GM21367 (cell line): ENCODE results near the gene CD7.

ENCODE experiments used
- ATAC-seq: cut with Tn5 transposase; IDR thresholded peaks from one replicate; pipeline ENCODE4 v1.9.1; 2021; ENCODE audit not compliant: unreplicated experiment

CD7 gene

GRCh38 chr17:82328994-82329507 is 11.6 kb upstream of the CD7 start:
- no peak for ATAC-seq

DNA sequence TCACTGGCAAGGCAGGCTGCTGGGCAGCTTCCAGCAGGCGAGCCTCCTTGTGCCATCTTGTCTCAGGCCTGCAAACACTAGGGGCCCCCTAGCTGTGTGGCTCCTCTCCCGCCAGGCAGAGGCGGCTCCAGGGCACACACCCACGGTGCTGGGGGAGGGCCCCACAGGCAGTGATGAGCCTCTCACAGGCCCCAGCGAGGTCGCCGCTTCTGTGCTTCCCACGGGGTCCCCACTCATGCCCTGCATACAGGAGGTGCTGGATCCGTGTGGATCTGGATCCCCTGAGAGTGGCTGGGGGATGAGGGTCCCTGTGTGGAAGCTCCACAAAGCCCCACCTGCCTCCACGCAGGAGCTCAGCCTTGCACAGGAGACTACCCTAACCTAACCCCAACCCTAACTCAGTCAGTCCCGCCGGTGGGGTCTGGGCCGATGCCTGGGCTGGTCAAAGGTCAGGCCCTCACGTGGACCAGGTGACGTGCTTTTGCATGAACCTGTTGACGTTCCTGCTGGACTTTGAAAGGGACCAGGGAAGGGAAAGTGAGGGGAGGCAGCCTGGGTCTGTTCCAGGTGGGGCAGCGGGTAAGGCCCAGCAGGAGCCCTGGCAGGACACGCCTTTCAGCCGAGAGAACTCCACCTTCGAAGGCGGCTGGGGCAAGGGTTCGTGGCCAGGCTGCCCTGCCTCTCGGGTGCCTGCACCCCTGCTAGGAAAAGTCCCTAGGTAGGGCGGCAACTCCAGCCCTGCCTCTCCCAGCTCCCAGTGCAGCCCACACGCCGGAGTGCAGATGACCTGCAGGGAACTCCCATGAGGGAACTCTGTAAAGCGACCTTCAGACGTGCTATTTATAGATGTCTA is 11.0 kb upstream of the CD7 start:
- no peak for ATAC-seq

- no peak for ATAC-seq
Observed at GRCh38 chr17:82327757-82328140, 10.3 kb upstream of the CD7 start.

GRCh38 chr17:82327289-82327688 is 9.9 kb upstream of the CD7 start:
- ATAC-seq = no peak

GRCh38 chr17:82325286-82326180 is 8.1 kb upstream of the CD7 start:
- ATAC-seq = no peak

GRCh38 chr17:82324566-82325285 is 7.3 kb upstream of the CD7 start:
- no peak for ATAC-seq

DNA sequence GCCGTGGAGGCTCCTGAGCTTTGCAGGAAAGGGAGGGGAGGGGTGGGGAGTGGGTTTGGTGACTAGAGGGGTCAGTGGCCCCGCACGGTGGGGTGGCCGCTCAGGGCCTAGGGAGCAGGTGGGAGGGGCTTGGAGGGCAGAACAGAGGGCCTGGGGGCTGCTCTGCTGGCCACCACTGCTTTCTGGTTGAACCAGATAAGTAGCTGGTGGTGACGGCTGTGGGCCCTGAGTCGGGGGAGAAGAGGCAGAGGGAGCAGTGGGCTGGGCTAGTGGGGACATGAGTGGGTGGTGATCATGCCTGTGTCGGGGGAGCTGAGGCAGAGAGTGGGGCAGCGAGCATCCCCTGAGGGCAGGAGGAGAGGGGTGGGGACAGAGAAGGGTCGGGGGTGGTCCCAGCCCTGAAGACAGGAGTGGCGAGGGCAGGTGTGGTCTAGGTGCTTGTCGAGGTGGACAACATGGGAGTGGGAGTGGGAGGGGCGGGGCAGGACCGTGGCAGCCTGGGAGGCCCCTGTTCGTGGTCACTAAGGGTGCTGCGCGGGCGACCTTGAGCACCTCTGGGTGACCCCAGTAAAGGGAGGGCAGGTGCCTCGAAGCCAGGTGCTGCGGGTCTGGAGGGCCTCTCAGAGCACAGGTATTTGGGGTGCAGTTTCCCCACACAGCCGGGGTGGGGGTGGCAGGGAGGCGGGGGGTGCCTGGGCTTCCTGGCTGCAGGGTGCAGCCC is 6.3 kb upstream of the CD7 start:
- no peak for ATAC-seq

DNA sequence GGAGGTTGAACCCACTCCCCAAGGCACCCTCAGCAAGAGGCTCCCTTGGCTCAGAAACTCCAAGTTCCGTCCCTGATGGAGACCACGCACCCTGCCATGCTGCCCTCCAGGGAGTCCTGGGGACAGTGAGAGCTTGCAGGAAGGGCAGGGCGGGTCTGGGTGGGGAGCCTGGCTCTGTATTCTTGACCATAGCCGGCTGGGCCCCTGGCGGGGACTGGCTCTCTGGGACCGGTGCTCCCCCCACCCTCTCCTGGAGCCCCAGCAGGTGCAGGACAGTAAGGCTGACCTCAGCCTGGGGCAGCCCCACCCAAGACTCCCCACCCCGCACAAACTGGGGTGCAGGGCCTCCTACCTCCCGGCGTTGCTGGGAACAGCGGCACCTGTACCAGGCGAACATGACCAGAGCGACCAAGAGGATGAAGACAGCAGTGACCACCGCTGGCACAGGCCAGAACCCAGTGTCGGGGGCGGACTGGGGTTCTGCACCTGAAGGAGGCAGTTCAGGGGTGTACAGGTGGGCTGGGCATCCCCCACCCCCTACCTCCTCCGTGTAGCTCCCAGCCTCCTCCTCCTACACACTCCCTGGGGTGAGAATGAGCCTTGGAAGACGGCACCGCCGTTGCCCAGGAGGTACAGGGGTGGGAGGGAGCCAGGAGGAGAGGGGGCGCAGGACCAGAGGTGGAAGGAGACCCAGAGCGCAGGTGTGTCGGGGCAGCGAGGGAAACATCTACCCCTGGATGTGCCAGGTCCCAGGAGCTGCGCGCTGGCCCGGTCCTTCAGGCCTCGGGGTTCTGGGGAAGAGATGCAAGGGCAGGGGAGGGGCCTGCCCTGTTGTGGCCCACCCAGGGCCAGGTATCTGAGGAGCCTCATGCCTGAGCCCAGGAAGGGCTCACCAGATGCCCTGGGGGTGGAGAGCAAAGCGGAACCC is 5.4 kb upstream of the CD7 start:
- ATAC-seq = no peak

DNA sequence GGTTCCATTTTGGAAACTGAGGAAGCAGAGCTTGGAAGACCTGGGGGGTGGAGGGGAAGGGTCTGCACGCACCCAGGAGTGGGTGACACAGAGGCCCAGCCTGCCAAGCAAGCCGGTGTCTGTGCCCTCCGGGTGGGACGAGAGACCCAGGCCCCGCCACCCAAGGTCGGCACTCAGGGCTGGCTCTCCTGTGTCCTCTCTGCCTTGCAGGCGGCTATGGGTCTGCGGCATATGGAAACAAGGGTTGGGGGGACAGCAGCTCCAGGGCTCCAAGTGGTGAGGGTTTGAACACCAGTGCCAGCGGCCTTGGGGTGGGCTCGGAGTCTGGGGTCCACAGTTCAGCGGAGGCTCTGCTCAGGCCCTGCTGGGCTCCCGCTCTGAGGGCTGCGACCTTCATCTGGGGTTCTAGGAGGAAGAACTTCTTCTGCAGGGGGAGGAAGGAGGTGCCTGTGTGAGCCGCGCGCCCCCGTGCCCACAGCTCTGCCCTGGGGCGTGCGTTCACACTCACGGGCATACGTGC is 4.6 kb upstream of the CD7 start:
- no peak for ATAC-seq

DNA sequence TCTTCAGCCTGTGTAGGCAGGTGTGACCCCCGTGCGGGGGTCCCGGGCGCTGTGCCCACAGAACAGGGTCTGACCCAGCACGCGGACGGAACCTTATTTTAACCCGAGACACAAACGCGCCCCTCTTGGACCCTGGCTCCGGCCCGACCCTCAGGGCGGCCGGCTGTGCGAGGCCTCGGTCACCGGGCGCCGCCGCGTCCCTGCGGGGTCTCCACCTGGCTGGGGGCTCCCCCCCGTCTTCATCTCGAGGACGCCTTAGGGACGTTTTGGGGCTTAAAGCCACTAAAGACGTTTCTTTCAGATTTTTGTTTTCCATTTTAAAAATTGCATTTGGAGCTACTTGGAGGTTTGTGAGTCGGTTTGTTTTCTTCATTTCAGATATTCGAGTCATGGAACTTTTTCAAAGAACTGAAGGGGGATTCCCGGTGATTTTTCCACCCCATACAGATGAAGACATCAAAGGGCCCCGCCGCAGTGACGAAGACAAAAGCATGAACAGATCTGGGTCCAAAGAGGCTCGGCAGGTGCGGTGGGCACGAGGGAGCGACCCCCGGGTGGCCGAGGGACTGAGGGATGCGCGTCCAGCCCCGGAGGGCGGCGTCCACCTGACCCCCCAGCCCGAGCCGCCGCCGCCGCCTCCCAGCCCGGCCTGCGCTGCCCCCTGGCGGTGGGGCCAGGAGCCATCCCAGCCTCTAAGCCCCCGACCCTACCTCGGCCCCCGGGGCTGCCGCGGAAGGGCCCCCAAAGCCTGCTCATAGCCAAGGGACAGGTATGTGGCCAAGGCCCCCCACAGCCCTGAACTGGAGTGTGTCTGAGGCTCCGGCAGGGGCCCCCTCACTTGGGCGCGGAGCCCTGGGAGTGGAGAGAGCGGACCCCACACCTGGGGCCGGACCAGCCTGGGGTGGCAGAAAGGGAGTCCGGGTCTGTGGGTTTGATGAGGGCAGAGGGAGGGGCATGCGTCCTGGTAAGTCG is 3.8 kb upstream of the CD7 start:
- no peak for ATAC-seq

GRCh38 chr17:82320140-82320840 is 2.9 kb upstream of the CD7 start:
- no peak for ATAC-seq

GRCh38 chr17:82319619-82320062 is 2.2 kb upstream of the CD7 start:
- ATAC-seq = no peak

GRCh38 chr17:82318772-82319606 is 1.6 kb upstream of the CD7 start:
- ATAC-seq = no peak

DNA sequence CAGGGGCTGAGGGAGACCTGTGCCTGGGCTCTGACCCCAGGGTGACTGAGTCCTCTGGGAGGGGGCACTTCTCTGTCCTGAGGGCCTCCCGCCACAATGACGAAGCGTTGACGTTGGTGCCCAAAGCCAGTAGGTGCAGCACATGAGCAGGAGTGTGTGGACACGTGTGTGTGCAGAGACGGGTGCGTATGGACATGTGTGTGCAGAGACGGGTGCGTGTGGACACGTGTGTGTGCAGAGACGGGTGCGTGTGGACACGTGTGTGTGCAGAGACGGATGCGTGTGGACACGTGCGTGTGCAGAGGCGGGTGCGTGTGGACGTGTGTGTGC is 726 bp upstream of the CD7 start:
- no peak for ATAC-seq

- ATAC-seq = no peak
Observed at GRCh38 chr17:82316651-82317393, 586 bp downstream of the CD7 start.
